ENCODE results near the gene CRYBA1.

- no peak for TF ChIP-seq EP300 (IDR thresholded peaks at IDR 0.05; ENCODE audit: low read depth)
- TF ChIP-seq CTCF (IDR thresholded peaks at IDR 0.05): no peak
- TF ChIP-seq POLR2A (IDR thresholded peaks at IDR 0.05): no peak
These were observed at the start of gene CRYBA1 for GRCh38 chr17:29246628-29247027.
